Esophagus squamous epithelium (tissue), 5 donors: ENCODE results near the gene NKAP. TPM values are rescaled to one million over a fixed set of nuclear protein-coding genes. Genes with fewer than 3 reads are reported as not detected.
"Not testable (repeated sequence)": the region's sequence is repeated elsewhere in the genome, so short reads cannot be mapped to it uniquely, and the experiment has no call there.

Experiments used
- DNase-seq: peaks from one replicate; lab custom pipeline; 2025; lab: John Stamatoyannopoulos, UW
- H3K27ac ChIP-seq, 4 donors: fragments of 200-600 bp; sonication (generic); one replicate each; pipeline ENCODE4 v1.5.1; 2016 to 2019; ENCODE audit warnings: mild to moderate bottlenecking in 1 of 4
- H3K27me3 ChIP-seq, 4 donors: fragments of 200-600 bp; sonication (generic); 1 replicate in 3 of 4; 2 replicates in 1 of 4; pipeline versions ENCODE4 v1.5.1 to v1.6.0; 2017 to 2021; ENCODE audit warnings: antibody characterized with exemption in 1 of 4
- H3K36me3 ChIP-seq, 3 donors: fragments of 200-600 bp; sonication (generic); one replicate each; pipeline ENCODE4 v1.5.1; 2016 to 2019
- H3K4me1 ChIP-seq, 3 donors: fragments of 200-600 bp; sonication (generic); one replicate each; pipeline ENCODE4 v1.5.1; 2017 to 2019
- H3K4me3 ChIP-seq, 4 donors: fragments of 200-600 bp; sonication (generic); 1 replicate in 3 of 4; 2 replicates in 1 of 4; pipeline ENCODE4 v1.5.1; 2016 to 2019; ENCODE audit warnings: mild to moderate bottlenecking in 2 of 4, moderate library complexity in 1 of 4
- H3K9me3 ChIP-seq, 3 donors: fragments of 200-600 bp; sonication (generic); one replicate each; pipeline ENCODE4 v1.5.1; 2016 to 2019
- CTCF ChIP-seq, 6 experiments: fragments of 450-650 bp in 4 of 6; fragments of 200-600 bp in 2 of 6; sonication (generic) in 2 of 6; IDR thresholded peaks; one replicate each; pipeline ENCODE4 v1.5.1; 2016 to 2019; ENCODE audit warnings: antibody characterized with exemption in 6 of 6, mild to moderate bottlenecking in 4 of 6, moderate library complexity in 4 of 6
- POLR2A ChIP-seq, 4 donors: fragments of 450-650 bp; IDR thresholded peaks; one replicate each; pipeline ENCODE4 v1.6.1; 2017; ENCODE audit warnings: antibody characterized with exemption in 4 of 4, mild to moderate bottlenecking in 4 of 4, moderate library complexity in 3 of 4
- WGBS, 2 donors: methylation state at CpG; one replicate each; pipeline ENCODE4 v1.1.5; 2018; 5-methylcytosine and 5-hydroxymethylcytosine counted together
- intact Hi-C: fragments of 100-400 bp; cut with DNase I; formaldehyde crosslinking; loops from one replicate; pipeline ENCODE4 v1.15.0; 2022
- total RNA-seq, 4 donors: library from RNA; depleted of rRNA; stranded (reverse); fragments of >200 nt; gene quantifications; one replicate each; pipeline ENCODE4 v1.1.0, GENCODE V29; 2016
- donor health status: DM: yes; HTN: yes; CAD: no.

Gene NKAP
- total RNA-seq, 4 donors from 2014 or later = 2.2 to 5.0 (median 2.6) TPM

GRCh38 chrX:119971184-119971583 lies 27.6 kb upstream of the NKAP start:
- Histone ChIP-seq H3K4me1 (no peaks in the 10 kb centered on the region), H3K4me3 (no peak overlapping the region), H3K36me3 (no peaks in the 10 kb centered on the region), H3K27me3 (no peaks in the 10 kb centered on the region), H3K9me3 (no peaks in the 10 kb centered on the region), H3K27ac (no peak overlapping the region)
- intact Hi-C loops = no loop called here
- WGBS, 2 donors = 69 to 82% methylated on average over 5 of the region's 5 CpGs
- no peak for DNase-seq
- no peak for TF ChIP-seq POLR2A (IDR thresholded peaks at IDR 0.05)

GRCh38 chrX:119970574-119970973 lies 27.0 kb upstream of the NKAP start:
- H3K4me1 ChIP-seq = no peaks in the 10 kb centered on the region
- no peak overlapping the region for H3K27ac ChIP-seq
- no peaks in the 10 kb centered on the region for H3K9me3 ChIP-seq
- WGBS, 2 donors = 68% methylated on average over 3 to 6 of the region's 6 CpGs
- no peak overlapping the region for H3K4me3 ChIP-seq
- H3K27me3 ChIP-seq = no peaks in the 10 kb centered on the region
- DNase-seq = no peak
- intact Hi-C loops = no loop called here
- no peaks in the 10 kb centered on the region for H3K36me3 ChIP-seq
- TF ChIP-seq POLR2A (IDR thresholded peaks at IDR 0.05) (no peak), CTCF (IDR thresholded peaks at IDR 0.05) (no peak)

GRCh38 chrX:119966837-119967236 lies 23.3 kb upstream of the NKAP start:
- DNase-seq, H3K36me3 ChIP-seq, H3K9me3 ChIP-seq, H3K4me1 ChIP-seq, H3K27ac ChIP-seq, intact Hi-C loops, H3K4me3 ChIP-seq, H3K27me3 ChIP-seq: not testable (repeated sequence)
- 67% methylated on average over 1 of the region's 1 CpG; no CpG with 5 or more reads in 1 of the 2 donors for WGBS, 2 donors

GRCh38 chrX:119960625-119961024 lies 17.1 kb upstream of the NKAP start:
- Histone ChIP-seq H3K9me3 (peaks cover 0 to 4% (median 0%) of the 10 kb centered on the region in 3 donors), H3K36me3 (no peaks in the 10 kb centered on the region), H3K4me1 (no peaks in the 10 kb centered on the region), H3K4me3 (no peak overlapping the region), H3K27ac (no peak overlapping the region), H3K27me3 (no peaks in the 10 kb centered on the region)
- TF ChIP-seq POLR2A (IDR thresholded peaks at IDR 0.05) (no peak), CTCF (IDR thresholded peaks at IDR 0.05) (no peak)
- intact Hi-C loops = no loop called here
- no peak for DNase-seq

GRCh38 chrX:119955807-119956570 lies 12.4 kb upstream of the NKAP start:
- H3K36me3 ChIP-seq, H3K4me1 ChIP-seq, H3K4me3 ChIP-seq, H3K27me3 ChIP-seq, DNase-seq, H3K9me3 ChIP-seq, intact Hi-C loops, H3K27ac ChIP-seq: not testable (repeated sequence)
- 75% methylated on average over 7 to 8 of the region's 21 CpGs for WGBS, 2 donors

- H3K27ac ChIP-seq = no peak overlapping the region
- 66 to 92% methylated on average over 3 of the region's 3 CpGs for WGBS, 2 donors
- H3K27me3 ChIP-seq = no peaks in the 10 kb centered on the region
- no peak overlapping the region for H3K4me3 ChIP-seq
- H3K36me3 ChIP-seq = no peaks in the 10 kb centered on the region
- H3K9me3 ChIP-seq = peaks cover 0 to 4% (median 0%) of the 10 kb centered on the region in 3 donors
- TF ChIP-seq POLR2A (IDR thresholded peaks at IDR 0.05) = no peak
- TF ChIP-seq CTCF (IDR thresholded peaks at IDR 0.05) = no peak
- DNase-seq = no peak
- intact Hi-C loops = no loop called here
- no peaks in the 10 kb centered on the region for H3K4me1 ChIP-seq
Observed at GRCh38 chrX:119954374-119954773, 10.8 kb upstream of the NKAP start.
